ENCODE results near the gene SLC9A1. TPM values are rescaled to one million over a fixed set of nuclear protein-coding genes. Genes with fewer than 3 reads are reported as not detected.

Gene SLC9A1
- total RNA-seq (2021; fragmentation: NEBNext Ultra II Directional; extraction: Animal tissue kit (Norgen Biotek cat#: 25700)) (25.1 and 25.5 TPM in 2 replicates), polyA plus RNA-seq (2011; rRNA removed) (11.3 and 17.3 TPM in 2 replicates), polyA minus RNA-seq (2011; rRNA and poly(A)+ RNA removed) (7.7 and 11.4 TPM in 2 replicates)
- polyA plus RNA-seq (2011; cell fraction: cytosol; rRNA removed) = 6.0 TPM
- 16.9 TPM for polyA plus RNA-seq (2011; cell fraction: nucleus; rRNA removed)
- 17.6 to 24.0 TPM (median 21.1 TPM) in 4 replicates for polyA plus RNA-seq (2012, experiment 1 of 2)
- 16.8 TPM for polyA plus RNA-seq (2012, experiment 2 of 2)
- polyA plus RNA-seq (2013, experiment 1 of 2) = 37.1 TPM
- polyA plus RNA-seq (2013, experiment 2 of 2) = 31.2 TPM
- 11.7 TPM for polyA minus RNA-seq (2011; cell fraction: cytosol; rRNA and poly(A)+ RNA removed)
- 11.3 TPM for polyA minus RNA-seq (2011; cell fraction: nucleus; rRNA and poly(A)+ RNA removed)
- long read RNA-seq, experiment 1, full-length matches to known transcripts = 1 of 19 reads
- long read RNA-seq, experiment 1, partial matches to known transcripts = 7 of 19 reads
- long read RNA-seq, experiment 1, other reads (novel, unspliced or antisense) = 11 of 19 reads
- long read RNA-seq, experiment 2 = 0 reads

GRCh38 chr1:27154991-27155781, at the start of gene SLC9A1:
Gene SLC9A1, minus strand, starts transcription at chr1:27155125. Its CDS starts 791 bp downstream, at chr1:27154334.
- 9% methylated on average over 39 of the region's 40 CpGs; no CpG with 5 or more reads in 1 of the 2 experiments for WGBS, 2 experiments (ENCODE audit: extremely low coverage in 1 of 2, insufficient coverage in 1 of 2, insufficient read length in 1 of 2, insufficient replicate concordance in 2 of 2, low coverage in 1 of 2, low lambda C conversion rate in 2 of 2, missing lambda C conversion rate in 1 of 2)
- DNase-seq (ENCODE audit: low read depth in 1 of 2, low spot score in 2 of 2) = peak; percentile 73 to 99
- Histone ChIP-seq H3K18ac (ENCODE audit: extremely low read depth, low read length) (peak within 1 kb of the TSS; percentile 44), H3K27ac (ENCODE audit: low read depth, low read length) (peak within 1 kb of the TSS; percentile 26; the same call in 1 of the 2 replicates), H3K56ac (replicated peaks; ENCODE audit: insufficient read length, low read depth, low read length) (no peak within 1 kb of the TSS), H2AK5ac (ENCODE audit: low read depth, low read length) (no peak within 1 kb of the TSS), H2BK5ac (ENCODE audit: low read depth, low read length) (no peak within 1 kb of the TSS; the same call in 1 of the 2 replicates), H2BK20ac (ENCODE audit: low read length) (no peak within 1 kb of the TSS), H3K4ac (replicated peaks; ENCODE audit: insufficient read length, low read depth, low read length) (no peak within 1 kb of the TSS), H3K14ac (ENCODE audit: insufficient read length) (no peak within 1 kb of the TSS), H3K23me2 (ENCODE audit: low read depth, low read length) (peaks cover 3% of the 10 kb centered on the region; the same call in 1 of the 2 replicates), H2BK12ac (ENCODE audit: low read depth, low read length) (peak within 1 kb of the TSS; percentile 33; the same call in 1 of the 2 replicates), H4K20me1 (replicated peaks in 1 of 2; ENCODE audit: control insufficient read depth in 1 of 2, insufficient read depth in 2 of 2, low read length in 2 of 2) (peaks cover 0 to 11% of the 10 kb centered on the region in 2 experiments), H3K23ac (ENCODE audit: insufficient read length) (no peak within 1 kb of the TSS), H2BK120ac (replicated peaks; ENCODE audit: low read depth, low read length) (no peak within 1 kb of the TSS), H3K79me1 (ENCODE audit: low read depth, low read length) (peaks cover 19% of the 10 kb centered on the region), H3K79me2 (ENCODE audit: control insufficient read depth in 1 of 2, insufficient read depth in 2 of 2, low read length in 2 of 2) (peaks cover 0 to 25% of the 10 kb centered on the region in 2 experiments; a peak in 2 of 4 replicates), H3K9me3 (ENCODE audit: insufficient read depth in 2 of 2, low read depth in 1 of 2, low read length in 1 of 2) (no peaks in the 10 kb centered on the region), H3K4me2 (ENCODE audit: insufficient read depth in 1 of 2, low read depth in 2 of 2, low read length in 2 of 2) (peak within 1 kb of the TSS; percentile 83 to 90), H3K36me3 (ENCODE audit: control insufficient read depth in 2 of 4, insufficient read depth in 4 of 4, low read length in 3 of 4) (peaks cover 0 to 2% (median 0%) of the 10 kb centered on the region in 4 experiments; a peak in 2 of 8 replicates), H3K27me3 (replicated peaks in 1 of 4; ENCODE audit: control insufficient read depth in 3 of 4, extremely low read depth in 1 of 4, insufficient read depth in 3 of 4, low read length in 3 of 4) (no peaks in the 10 kb centered on the region; a peak in 1 of 7 replicates), H4K91ac (replicated peaks; ENCODE audit: insufficient read length, low read length) (no peak within 1 kb of the TSS), H4K5ac (ENCODE audit: insufficient read length, low read depth, low read length) (peak within 1 kb of the TSS; percentile 36), H2AFZ (ENCODE audit: low read length) (peak within 1 kb of the TSS; percentile 98), H3K4me1 (replicated peaks in 1 of 4; ENCODE audit: control insufficient read depth in 3 of 4, insufficient read depth in 4 of 4, low read length in 3 of 4) (peaks cover 2 to 15% (median 11%) of the 10 kb centered on the region in 4 experiments), H3K9ac (replicated peaks in 1 of 4; ENCODE audit: extremely low read depth in 1 of 4, low read depth in 3 of 4, low read length in 3 of 4) (peak within 1 kb of the TSS; percentile 56 to 81 (median 70)), H4K8ac (ENCODE audit: extremely low read depth, insufficient read depth, low read length) (peak within 1 kb of the TSS; percentile 75), H3K4me3 (ENCODE audit: extremely low read depth in 1 of 4, insufficient read depth in 2 of 4, low read depth in 3 of 4, low read length in 4 of 4) (peak within 1 kb of the TSS; percentile 52 to 82 (median 70)), H2BK15ac (ENCODE audit: low read length) (no peak within 1 kb of the TSS; the same call in 1 of the 2 replicates)
- ChIA-PET CTCF (ENCODE audit: partially characterized antibody) (interaction anchor here (0.6 to 11.0 kb wide), 25 partner anchors 8 to 533 kb away, joined by 3 to 151 read pairs (median 3); no protein-coding TSS in a partner anchor), POLR2A (ENCODE audit: partially characterized antibody) (interaction anchor here (0.6 to 14.6 kb wide), 44 partner anchors 9 to 1969 kb away, joined by 3 to 257 read pairs (median 4); partner anchors contain the start of gene WDTC1)
- FAIRE-seq = no peak
- TF ChIP-seq KDM4A (IDR thresholded peaks at IDR 0.05; ENCODE audit: low read depth, low read length, severe bottlenecking) (no peak), TBP (IDR thresholded peaks at IDR 0.05; ENCODE audit: low read depth, low read length) (peak; percentile 99), SIN3A (conservative IDR thresholded peaks at IDR 0.05 in 1 of 2, IDR thresholded peaks at IDR 0.05 in 1 of 2; ENCODE audit: low read depth in 1 of 2, low read length in 2 of 2) (peak; percentile 63 to 89; a peak in 2 of 4 replicates), CEBPB (IDR thresholded peaks at IDR 0.05; ENCODE audit: low read depth, low read length) (peak; percentile 69), GTF2F1 (IDR thresholded peaks at IDR 0.05; ENCODE audit: borderline replicate concordance, low read depth, low read length) (peak; percentile 96), SUZ12 (IDR thresholded peaks at IDR 0.05; ENCODE audit: low read length) (no peak), RFX5 (IDR thresholded peaks at IDR 0.05; ENCODE audit: borderline replicate concordance, low read depth, low read length) (no peak), MAFK (IDR thresholded peaks at IDR 0.05; ENCODE audit: low read depth, low read length) (no peak)

All from H1 (cell line).